Effector memory CD8-positive, alpha-beta T cell (primary cell): ENCODE results near the gene ZC3H10.
"Not testable (repeated sequence)": the region's sequence is repeated elsewhere in the genome, so short reads cannot be mapped to it uniquely, and the experiment has no call there.

Experiments used
- ATAC-seq: fragments of 150-1000 bp; cut with Tn5 transposase; replicated peaks from 2 replicates; pipeline ENCODE4 v1.10.0; 2021; ENCODE audit warnings: mild to moderate bottlenecking, moderate library complexity
- DNase-seq, 3 experiments: peaks; one replicate each; pipeline ENCODE4 v3.0.0; 2021
- H3K27ac Mint-ChIP-seq, 2 donors: one replicate each; pipeline ENCODE4 v1.8.0; 2022; ENCODE audit warnings: mild to moderate bottlenecking in 2 of 2, mixed read lengths in 2 of 2, moderate library complexity in 2 of 2
- H3K27me3 Mint-ChIP-seq, 2 donors: one replicate each; pipeline ENCODE4 v1.8.0; 2022; ENCODE audit warnings: mixed read lengths in 2 of 2
- H3K36me3 Mint-ChIP-seq: one replicate; pipeline ENCODE4 v1.8.0; 2022; ENCODE audit warnings: mild to moderate bottlenecking, moderate library complexity, mixed read lengths; ENCODE audit not compliant: insufficient read depth
- H3K4me1 Mint-ChIP-seq, 2 donors: one replicate each; pipeline ENCODE4 v1.8.0; 2022; ENCODE audit warnings: low read depth in 2 of 2, mixed read lengths in 2 of 2
- H3K4me3 Mint-ChIP-seq, 2 donors: one replicate each; pipeline ENCODE4 v1.8.0; 2022; ENCODE audit warnings: mild to moderate bottlenecking in 2 of 2, mixed read lengths in 2 of 2, moderate library complexity in 2 of 2
- H3K9me3 Mint-ChIP-seq, 2 donors: one replicate each; pipeline ENCODE4 v1.8.0; 2022; ENCODE audit warnings: mixed read lengths in 2 of 2

ZC3H10 gene

DNA sequence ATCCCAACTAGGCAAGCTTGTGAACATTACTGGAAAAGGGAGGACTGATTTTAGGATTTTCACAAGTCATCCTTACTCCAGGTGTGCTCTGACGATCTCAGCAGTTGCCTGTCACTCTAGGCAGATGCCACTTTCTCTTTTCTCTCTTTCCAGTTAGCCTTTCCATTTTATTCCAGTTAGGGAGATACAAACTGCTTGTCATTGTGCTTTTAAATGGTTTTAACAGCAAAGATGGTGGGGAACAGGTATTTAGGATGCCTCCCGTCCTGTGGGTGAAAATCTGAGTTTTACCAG, 12.5 kb upstream of the ZC3H10 start:
- peak overlapping the region; percentile 95 to 96 for H3K4me3 Mint-ChIP-seq
- peaks cover 54% of the 10 kb centered on the region for H3K36me3 Mint-ChIP-seq
- peaks cover 42 to 59% of the 10 kb centered on the region in 2 donors for H3K4me1 Mint-ChIP-seq
- no peak for DNase-seq
- ATAC-seq, result no peak
- peak overlapping the region; percentile 93 to 94 for H3K27ac Mint-ChIP-seq
- no peaks in the 10 kb centered on the region for H3K27me3 Mint-ChIP-seq
- no peaks in the 10 kb centered on the region for H3K9me3 Mint-ChIP-seq

DNA sequence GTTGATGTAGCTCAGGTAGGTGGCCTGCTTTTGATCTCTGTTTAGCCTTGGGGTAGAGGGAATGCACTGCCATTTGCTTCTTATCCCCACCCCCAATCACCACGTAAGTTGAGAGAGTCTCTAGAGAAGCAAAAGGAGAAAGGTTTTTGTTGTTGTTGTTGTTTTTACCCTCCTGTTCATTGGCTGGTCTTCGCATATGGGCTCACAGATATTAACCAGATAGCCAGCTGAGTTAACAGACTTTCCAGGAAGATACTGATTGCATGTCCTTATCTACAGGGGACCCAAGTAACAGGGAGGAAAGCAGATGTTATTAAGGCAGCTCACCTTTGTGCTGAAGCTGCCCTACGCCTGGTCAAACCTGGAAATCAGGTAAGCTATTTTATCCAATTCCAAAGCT, 10.8 kb upstream of the ZC3H10 start:
- no peak for DNase-seq
- Mint-ChIP-seq H3K9me3 (no peaks in the 10 kb centered on the region), H3K27me3 (no peaks in the 10 kb centered on the region), H3K27ac (peak overlapping the region in 1 of 2 donors; percentile 32), H3K4me3 (no peak overlapping the region), H3K36me3 (peaks cover 71% of the 10 kb centered on the region), H3K4me1 (peaks cover 34 to 45% of the 10 kb centered on the region in 2 donors)
- ATAC-seq, result no peak

DNA sequence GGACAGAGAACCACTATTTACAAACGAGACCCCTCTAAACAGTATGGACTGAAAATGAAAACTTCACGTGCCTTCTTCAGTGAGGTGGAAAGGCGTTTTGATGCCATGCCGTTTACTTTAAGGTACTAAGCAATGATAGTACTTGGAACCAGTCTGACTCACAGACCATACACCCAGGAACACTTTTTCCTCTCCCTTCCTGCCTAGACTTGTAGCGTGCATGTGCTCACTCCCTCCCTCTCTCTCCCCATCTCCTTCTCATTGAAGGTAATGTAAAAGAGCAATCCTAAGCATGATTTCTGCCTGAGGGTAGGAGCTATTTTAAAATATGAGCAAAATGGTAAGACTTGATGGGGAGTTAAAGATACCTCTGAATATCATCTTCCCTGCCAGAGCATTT, 7.5 kb upstream of the ZC3H10 start:
- Mint-ChIP-seq H3K9me3 (no peaks in the 10 kb centered on the region), H3K27me3 (no peaks in the 10 kb centered on the region), H3K27ac (no peak overlapping the region), H3K4me3 (no peak overlapping the region), H3K36me3 (peaks cover 74% of the 10 kb centered on the region), H3K4me1 (peaks cover 8 to 17% of the 10 kb centered on the region in 2 donors)
- DNase-seq, result no peak
- ATAC-seq, result no peak

DNA sequence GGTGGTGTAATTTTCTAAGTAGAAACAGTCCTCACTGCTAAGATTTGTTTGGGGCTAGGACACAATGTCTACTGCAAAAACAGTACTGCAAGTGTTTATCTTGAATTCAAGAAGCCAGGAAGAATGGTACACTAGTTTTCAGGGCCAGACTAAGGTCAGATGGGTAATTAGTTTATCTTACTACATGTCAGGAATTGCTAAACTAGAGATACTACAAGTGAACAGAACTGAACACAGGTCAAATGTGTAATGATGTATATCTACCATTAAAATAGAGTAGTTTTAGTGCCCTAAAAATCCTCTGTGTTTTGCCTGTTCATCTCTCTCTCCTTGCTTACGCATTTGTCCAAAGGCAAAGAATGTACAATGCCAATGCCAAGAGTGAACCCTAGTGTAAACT, 4.0 kb upstream of the ZC3H10 start:
- H3K27me3 Mint-ChIP-seq, result no peaks in the 10 kb centered on the region

DNA sequence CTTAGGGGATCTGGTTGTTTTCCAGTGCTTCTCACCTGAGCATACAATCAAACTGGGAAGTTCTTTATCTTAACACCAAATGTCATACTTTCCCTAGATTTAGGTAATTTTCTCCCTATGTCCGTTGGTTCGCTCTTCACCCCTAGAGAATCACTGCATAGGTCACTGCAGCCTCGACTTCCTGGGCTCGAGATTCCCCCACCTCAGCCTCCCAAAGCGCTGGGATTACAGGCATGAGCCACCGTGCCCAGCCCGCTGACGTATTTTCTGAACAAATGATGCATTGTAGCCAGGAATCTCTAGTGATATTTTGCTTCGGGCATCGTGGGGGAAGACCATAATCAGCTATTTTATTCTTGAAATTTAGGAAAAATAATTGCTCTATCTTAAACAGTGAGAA, 2.7 kb upstream of the ZC3H10 start:
- H3K36me3 Mint-ChIP-seq, result peaks cover 70% of the 10 kb centered on the region
- H3K27me3 Mint-ChIP-seq, result no peaks in the 10 kb centered on the region
- DNase-seq (no peak), ATAC-seq (no peak)
- peaks cover 25 to 34% of the 10 kb centered on the region in 2 donors for H3K4me1 Mint-ChIP-seq
- no peaks in the 10 kb centered on the region for H3K9me3 Mint-ChIP-seq
- peak overlapping the region; percentile 98 to 99 for H3K27ac Mint-ChIP-seq
- peak overlapping the region; percentile 96 to 98 for H3K4me3 Mint-ChIP-seq

More for the DNA sequence above, 4.0 kb upstream of the ZC3H10 start:
- DNase-seq (no peak), ATAC-seq (no peak)
- peaks cover 18 to 27% of the 10 kb centered on the region in 2 donors for H3K4me1 Mint-ChIP-seq
- no peaks in the 10 kb centered on the region for H3K9me3 Mint-ChIP-seq
- H3K36me3 Mint-ChIP-seq, result peaks cover 82% of the 10 kb centered on the region
- no peak overlapping the region for H3K4me3 Mint-ChIP-seq
- H3K27ac Mint-ChIP-seq, result no peak overlapping the region

DNA sequence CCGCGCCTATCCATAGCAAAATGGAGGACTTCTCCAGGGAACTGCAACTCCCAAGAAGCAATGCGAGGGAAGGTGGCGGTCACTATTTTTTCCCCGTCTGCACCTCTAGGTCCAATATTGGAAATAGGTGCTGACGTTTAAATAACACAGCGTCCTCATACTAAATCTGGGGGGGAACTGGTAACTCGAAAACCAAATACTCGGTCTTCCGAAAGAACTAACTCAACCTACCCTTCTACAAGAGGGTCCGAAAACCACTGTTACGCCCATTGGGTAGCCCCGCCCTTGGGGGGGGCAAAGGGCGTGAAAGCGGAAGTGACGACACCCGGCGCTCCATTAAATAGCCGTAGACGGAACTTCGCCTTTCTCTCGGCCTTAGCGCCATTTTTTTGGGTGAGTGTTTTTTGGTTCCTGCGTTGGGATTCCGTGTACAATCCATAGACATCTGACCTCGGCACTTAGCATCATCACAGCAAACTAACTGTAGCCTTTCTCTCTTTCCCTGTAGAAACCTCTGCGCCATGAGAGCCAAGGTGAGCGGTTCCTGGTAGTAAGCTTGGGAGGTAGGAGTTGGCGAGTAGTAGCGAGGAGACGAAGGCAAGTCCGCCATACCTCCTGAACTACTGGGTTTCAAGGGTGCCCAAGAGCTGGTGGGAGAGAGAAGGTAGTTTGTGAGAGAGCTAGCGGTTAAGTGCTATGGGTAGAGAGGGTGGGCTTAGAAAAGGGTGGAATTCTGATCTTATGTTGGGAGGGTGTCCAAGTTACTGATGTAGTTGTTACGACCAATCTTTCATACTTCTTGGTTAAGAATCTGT, 1.6 kb upstream of the ZC3H10 start, which contains the start of gene RPL41:
TSS of gene RPL41 (plus strand) at position 367 of the 815 bp plus-strand sequence.
- peaks cover 25 to 34% of the 10 kb centered on the region in 2 donors for H3K4me1 Mint-ChIP-seq
- H3K9me3 Mint-ChIP-seq, result no peaks in the 10 kb centered on the region
- peak; percentile 94 to 97 (median 95) for DNase-seq
- peak within 1 kb of the TSS; percentile 98 to 99 for H3K27ac Mint-ChIP-seq
- H3K36me3 Mint-ChIP-seq, result peaks cover 59% of the 10 kb centered on the region
- H3K4me3 Mint-ChIP-seq, result peak within 1 kb of the TSS; percentile 96 to 98
- H3K27me3 Mint-ChIP-seq, result no peaks in the 10 kb centered on the region
- ATAC-seq, result peak; percentile 47

DNA sequence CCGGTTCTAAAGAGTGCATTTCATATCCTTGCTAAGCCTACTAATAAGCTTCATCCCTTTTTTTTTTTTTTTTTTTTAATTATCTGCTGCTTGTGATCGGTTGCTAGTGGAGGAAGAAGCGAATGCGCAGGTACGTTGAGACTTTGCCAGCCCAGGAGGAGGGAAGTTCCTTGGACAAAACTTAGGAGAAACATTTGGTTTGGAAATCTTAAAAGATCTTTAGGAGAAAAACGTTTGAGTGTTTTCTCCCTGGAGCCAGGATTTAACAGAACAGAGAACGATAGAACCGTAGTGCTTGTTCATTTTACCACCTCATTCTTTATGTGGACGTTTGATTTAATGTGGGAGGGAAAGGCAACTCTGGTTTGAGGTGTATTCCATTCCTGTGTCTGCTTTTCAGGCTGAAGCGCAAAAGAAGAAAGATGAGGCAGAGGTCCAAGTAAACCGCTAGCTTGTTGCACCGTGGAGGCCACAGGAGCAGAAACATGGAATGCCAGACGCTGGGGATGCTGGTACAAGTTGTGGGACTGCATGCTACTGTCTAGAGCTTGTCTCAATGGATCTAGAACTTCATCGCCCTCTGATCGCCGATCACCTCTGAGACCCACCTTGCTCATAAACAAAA, 872 bp upstream of the ZC3H10 start:
- Mint-ChIP-seq H3K27ac (peak overlapping the region; percentile 98 to 99), H3K4me3 (peak overlapping the region; percentile 96 to 98), H3K4me1 (peaks cover 25 to 34% of the 10 kb centered on the region in 2 donors), H3K36me3 (peaks cover 53% of the 10 kb centered on the region)
- H3K9me3 Mint-ChIP-seq, H3K27me3 Mint-ChIP-seq, ATAC-seq, DNase-seq: not testable (repeated sequence)

DNA sequence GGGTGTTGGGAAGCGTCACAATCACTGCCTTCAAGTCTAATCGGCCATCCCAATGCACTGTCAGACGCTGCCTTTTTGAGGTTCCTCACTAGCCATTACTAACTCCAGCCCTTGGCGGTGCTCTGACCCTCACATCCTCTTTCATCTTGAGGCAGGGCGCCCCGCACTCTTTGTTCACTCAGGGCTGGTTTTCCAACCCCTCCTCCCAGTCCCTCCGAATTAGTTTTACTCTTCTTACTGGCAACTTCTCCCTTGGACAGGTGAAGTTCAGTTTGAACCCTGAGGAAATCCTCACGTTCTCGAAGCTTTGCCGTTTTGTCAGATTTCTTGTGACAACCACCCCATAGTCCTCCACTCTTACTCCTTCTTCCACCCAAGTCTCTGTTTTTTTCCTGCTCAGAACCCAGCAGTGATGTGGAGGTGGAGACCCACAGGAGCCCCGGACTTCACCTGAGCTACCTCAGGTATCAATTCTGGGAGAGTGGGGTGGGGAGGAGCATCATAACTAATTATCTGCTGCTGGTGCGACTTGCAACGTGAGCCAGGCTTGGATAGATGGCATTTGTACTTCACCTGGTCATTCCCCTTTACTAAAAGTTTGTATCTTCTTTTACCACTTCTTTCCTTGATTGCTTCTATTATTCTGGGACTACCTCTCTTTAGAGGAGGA, 757 bp downstream of the ZC3H10 start:
- peak overlapping the region; percentile 96 to 98 for H3K4me3 Mint-ChIP-seq

DNA sequence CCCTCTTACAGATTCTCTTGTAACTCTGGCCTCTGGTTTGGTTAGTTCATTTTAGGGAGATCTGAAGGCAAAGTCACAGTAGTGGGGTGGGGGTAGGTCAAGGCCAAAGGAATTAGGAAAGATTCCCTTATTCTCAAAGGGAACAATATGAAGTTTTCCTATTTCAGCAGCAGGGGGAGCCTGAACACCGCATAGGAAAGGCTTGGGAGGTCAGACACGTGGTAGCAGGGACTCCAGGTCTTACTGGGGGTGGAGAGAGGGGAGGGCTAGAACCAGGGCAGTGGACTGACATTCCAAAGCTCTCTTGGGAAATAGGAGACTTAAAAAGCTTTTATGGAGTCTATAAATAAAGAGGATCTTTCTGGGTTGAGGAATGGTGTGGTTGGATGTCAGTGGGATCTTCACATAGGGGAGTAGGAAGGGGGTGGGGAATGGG, 1.3 kb downstream of the ZC3H10 start:
- peak; percentile 38 to 50 (median 48) for DNase-seq

More for the DNA sequence above, 757 bp downstream of the ZC3H10 start:
- Mint-ChIP-seq H3K27ac (peak overlapping the region; percentile 98 to 99), H3K36me3 (peaks cover 50% of the 10 kb centered on the region), H3K4me1 (peaks cover 28 to 36% of the 10 kb centered on the region in 2 donors), H3K27me3 (no peaks in the 10 kb centered on the region), H3K9me3 (no peaks in the 10 kb centered on the region)
- no peak for ATAC-seq
- no peak for DNase-seq

DNA sequence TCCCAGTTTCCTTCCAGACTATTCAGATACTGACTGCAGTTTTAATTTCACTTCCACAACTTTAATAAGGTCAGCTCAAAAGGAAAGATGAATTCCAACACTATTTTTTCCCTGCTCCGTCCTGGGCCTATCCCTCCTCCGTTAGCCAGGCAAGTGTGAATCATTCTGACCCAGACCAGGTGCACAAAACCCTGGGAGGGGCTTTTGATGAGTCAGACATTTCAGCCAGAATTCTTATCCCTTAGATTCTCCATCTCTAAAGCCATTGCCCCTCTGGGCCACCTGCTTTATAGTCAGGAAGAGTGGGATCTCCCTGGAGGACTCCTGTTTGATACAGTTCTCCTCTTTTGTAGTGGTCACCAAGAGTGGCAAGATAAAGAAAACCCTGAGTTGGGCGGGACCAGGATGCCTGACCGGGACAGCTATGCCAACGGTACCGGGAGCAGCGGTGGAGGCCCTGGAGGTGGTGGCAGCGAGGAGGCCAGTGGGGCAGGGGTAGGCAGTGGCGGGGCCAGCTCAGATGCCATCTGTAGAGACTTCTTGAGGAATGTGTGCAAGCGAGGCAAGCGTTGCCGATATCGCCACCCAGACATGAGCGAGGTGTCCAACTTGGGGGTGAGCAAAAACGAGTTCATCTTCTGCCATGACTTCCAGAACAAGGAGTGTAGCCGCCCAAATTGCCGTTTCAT, 2.2 kb downstream of the ZC3H10 start:
- ATAC-seq (no peak), DNase-seq (no peak)
- H3K4me1 Mint-ChIP-seq, result peaks cover 32 to 38% of the 10 kb centered on the region in 2 donors
- H3K4me3 Mint-ChIP-seq, result no peak overlapping the region
- peak overlapping the region in 1 of 2 donors; percentile 99 for H3K27ac Mint-ChIP-seq
- H3K27me3 Mint-ChIP-seq, result no peaks in the 10 kb centered on the region
- H3K9me3 Mint-ChIP-seq, result no peaks in the 10 kb centered on the region
- H3K36me3 Mint-ChIP-seq, result peaks cover 44% of the 10 kb centered on the region

More for the DNA sequence above, 1.3 kb downstream of the ZC3H10 start:
- H3K27ac Mint-ChIP-seq, result peak overlapping the region; percentile 98 to 99
- peaks cover 47% of the 10 kb centered on the region for H3K36me3 Mint-ChIP-seq
- no peak for ATAC-seq
- H3K9me3 Mint-ChIP-seq, result no peaks in the 10 kb centered on the region
- no peaks in the 10 kb centered on the region for H3K27me3 Mint-ChIP-seq
- H3K4me1 Mint-ChIP-seq, result peaks cover 32 to 38% of the 10 kb centered on the region in 2 donors
- H3K4me3 Mint-ChIP-seq, result peak overlapping the region; percentile 96 to 98

DNA sequence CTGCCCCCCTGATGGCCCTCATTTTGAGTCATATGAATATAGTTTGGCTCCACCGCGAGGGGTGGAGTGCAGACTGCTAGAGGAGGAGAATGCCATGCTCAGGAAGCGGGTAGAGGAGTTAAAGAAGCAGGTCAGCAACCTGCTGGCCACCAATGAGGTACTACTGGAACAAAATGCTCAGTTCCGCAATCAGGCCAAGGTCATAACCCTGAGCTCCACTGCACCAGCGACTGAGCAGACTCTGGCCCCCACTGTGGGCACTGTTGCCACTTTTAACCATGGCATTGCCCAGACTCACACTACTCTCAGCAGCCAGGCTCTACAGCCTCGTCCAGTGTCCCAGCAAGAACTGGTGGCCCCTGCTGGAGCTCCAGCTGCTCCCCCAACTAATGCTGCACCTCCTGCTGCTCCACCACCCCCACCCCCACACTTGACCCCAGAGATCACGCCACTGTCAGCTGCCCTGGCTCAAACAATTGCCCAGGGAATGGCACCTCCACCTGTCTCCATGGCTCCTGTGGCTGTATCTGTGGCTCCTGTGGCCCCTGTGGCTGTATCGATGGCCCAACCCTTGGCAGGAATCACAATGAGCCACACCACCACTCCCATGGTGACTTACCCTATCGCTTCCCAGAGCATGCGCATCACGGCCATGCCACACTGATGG, 3.3 kb downstream of the ZC3H10 start:
- Mint-ChIP-seq H3K27me3 (no peaks in the 10 kb centered on the region), H3K36me3 (peaks cover 37% of the 10 kb centered on the region), H3K27ac (peak overlapping the region in 1 of 2 donors; percentile 6)

DNA sequence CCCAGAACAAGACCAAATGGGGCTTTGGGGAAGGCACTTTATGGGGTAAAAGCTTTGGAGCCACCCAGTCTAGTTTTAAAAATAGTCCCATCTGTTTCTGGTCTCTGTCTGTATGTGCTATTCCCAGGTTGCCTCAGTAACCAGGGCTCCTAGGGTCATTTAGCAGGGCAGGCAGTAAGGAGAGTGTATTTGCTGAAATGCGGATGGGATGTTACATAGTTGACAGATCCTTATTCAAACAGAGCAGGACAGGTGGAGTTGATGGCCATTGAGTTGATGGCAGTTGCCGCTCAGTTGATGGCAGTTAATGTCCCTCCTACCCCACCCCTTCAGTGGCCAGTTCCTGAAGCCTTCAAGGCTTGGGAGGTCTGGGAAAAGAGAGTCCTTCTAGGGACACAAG, 4.6 kb downstream of the ZC3H10 start:
- Mint-ChIP-seq H3K4me1 (peaks cover 41 to 42% of the 10 kb centered on the region in 2 donors), H3K27ac (peak overlapping the region in 1 of 2 donors; percentile 6)

More for the DNA sequence above, 3.3 kb downstream of the ZC3H10 start:
- H3K4me3 Mint-ChIP-seq, result no peak overlapping the region
- H3K4me1 Mint-ChIP-seq, result peaks cover 36 to 41% of the 10 kb centered on the region in 2 donors
- ATAC-seq, result no peak
- DNase-seq, result no peak
- H3K9me3 Mint-ChIP-seq, result no peaks in the 10 kb centered on the region

More for the DNA sequence above, 4.6 kb downstream of the ZC3H10 start:
- DNase-seq (no peak), ATAC-seq (no peak)
- Mint-ChIP-seq H3K4me3 (no peak overlapping the region), H3K9me3 (no peaks in the 10 kb centered on the region), H3K27me3 (no peaks in the 10 kb centered on the region), H3K36me3 (peaks cover 27% of the 10 kb centered on the region)
